Activated CD8-positive, alpha-beta T cell treated with anti-CD3 and anti-CD28 coated beads for 36 hours (primary cell): ENCODE data around the gene ISCA2. TPM values are rescaled to one million over a fixed set of nuclear protein-coding genes. Genes with fewer than 3 reads are reported as not detected.
"Not testable (repeated sequence)": the region's sequence is repeated elsewhere in the genome, so short reads cannot be mapped to it uniquely, and the experiment has no call there.

ENCODE experiments used
- ATAC-seq: fragments of 200-7000 bp; cut with Tn5 transposase; one replicate; pipeline ENCODE4 v1.10.0; 2021; ENCODE audit warnings: mild to moderate bottlenecking, moderate library complexity
- CTCF ChIA-PET: fragments of 350-600 bp; sonication (Branson Sonifier 250); formaldehyde crosslinking; loops from one replicate; lab custom pipeline; 2021; ENCODE audit warnings: antibody characterized with exemption; lab: Charles Lee
- POLR2A ChIA-PET: fragments of 350-600 bp; sonication (Branson Sonifier 250); formaldehyde crosslinking; loops from one replicate; lab custom pipeline; 2021; ENCODE audit warnings: antibody characterized with exemption; lab: Charles Lee
- DNase-seq: peaks from one replicate; pipeline ENCODE4 v3.0.0-alpha.2; 2020
- H3K27ac Mint-ChIP-seq: one replicate; pipeline ENCODE4 v1.8.0; 2021; ENCODE audit warnings: mild to moderate bottlenecking, mixed read lengths
- H3K27me3 Mint-ChIP-seq: one replicate; pipeline ENCODE4 v1.8.0; 2021; ENCODE audit warnings: mixed read lengths
- H3K36me3 Mint-ChIP-seq: one replicate; pipeline ENCODE4 v1.8.0; 2021; ENCODE audit warnings: low read depth, mixed read lengths
- H3K4me1 Mint-ChIP-seq: one replicate; pipeline ENCODE4 v1.8.0; 2021; ENCODE audit warnings: low read depth, mixed read lengths
- H3K4me3 Mint-ChIP-seq: one replicate; pipeline ENCODE4 v1.8.0; 2021; ENCODE audit warnings: mild to moderate bottlenecking, moderate library complexity, mixed read lengths
- H3K9me3 Mint-ChIP-seq: one replicate; pipeline ENCODE4 v1.8.0; 2021; ENCODE audit warnings: mixed read lengths
- intact Hi-C: fragments of 100-400 bp; cut with micrococcal nuclease; formaldehyde crosslinking; loops from one replicate; pipeline ENCODE4 v1.10.0; 2022
- total RNA-seq, 2 experiments: library from RNA; stranded (reverse); gene quantifications; one replicate each; pipeline ENCODE4 v1.2.3, GENCODE V29; 2021
- TF ChIP-seq, protein P1 (sequence below): fragments of 200-600 bp; IDR thresholded peaks from one replicate; pipeline ENCODE4 v1.8.0; 2022; ENCODE audit warnings: antibody characterized with exemption, mild to moderate bottlenecking

Gene ISCA2
- total RNA-seq, 2 experiments from 2014 or later: 29.1 to 31.7 TPM

DNA sequence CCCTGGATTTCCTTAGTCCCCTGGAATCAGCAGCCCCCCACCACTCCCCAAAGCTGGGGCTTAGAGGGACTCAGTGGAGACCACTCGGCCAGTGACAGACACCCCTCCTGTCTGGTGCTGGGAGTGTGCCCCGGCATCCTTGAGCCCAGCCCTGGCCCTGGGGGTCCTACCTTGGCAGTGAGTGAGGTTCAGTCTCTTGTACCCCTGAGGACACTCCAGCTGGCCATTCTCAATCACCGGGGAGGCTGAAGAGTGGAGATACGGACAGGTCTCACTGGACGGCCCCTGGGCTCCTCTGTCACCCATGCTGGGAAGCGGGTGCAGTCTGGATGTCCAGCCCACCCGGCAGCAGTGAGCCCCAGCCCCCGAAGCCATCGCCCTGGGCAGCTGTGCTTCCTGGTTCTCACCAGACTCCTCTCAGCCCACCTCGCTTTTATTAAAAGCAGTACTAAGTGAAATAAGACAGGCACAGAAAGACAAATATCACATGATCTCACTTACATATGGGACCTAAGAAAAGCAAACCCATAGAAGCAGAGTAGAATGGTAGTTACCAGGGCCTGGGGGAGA, 42.3 kb downstream of the ISCA2 start:
- ChIA-PET CTCF (no interaction called here), POLR2A (no interaction called here)

DNA sequence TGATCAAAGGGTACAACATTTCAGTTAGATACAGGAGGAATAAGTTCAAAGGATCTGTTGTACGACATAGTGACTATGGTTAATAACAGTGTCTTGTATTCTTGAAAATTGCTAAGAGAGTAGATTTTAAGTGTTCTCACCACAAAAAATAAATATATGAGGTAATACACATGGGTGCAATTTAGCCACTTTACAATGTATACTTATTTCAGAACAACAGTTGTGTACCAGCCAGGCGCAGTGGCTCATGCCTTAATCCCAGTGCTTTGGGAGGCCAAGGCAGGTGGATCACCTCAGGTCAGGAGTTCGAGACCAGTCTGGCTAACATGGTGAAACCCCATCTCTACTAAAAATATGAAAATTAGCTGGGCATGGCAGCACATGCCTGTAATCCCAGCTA, 42.8 kb downstream of the ISCA2 start:
- H3K27ac Mint-ChIP-seq, H3K27me3 Mint-ChIP-seq, ATAC-seq, CTCF ChIA-PET, intact Hi-C loops, H3K9me3 Mint-ChIP-seq, POLR2A ChIA-PET, H3K4me1 Mint-ChIP-seq, DNase-seq, H3K36me3 Mint-ChIP-seq, H3K4me3 Mint-ChIP-seq: not testable (repeated sequence)

More for the DNA sequence above, 42.3 kb downstream of the ISCA2 start:
- TF ChIP-seq, protein P1, sequence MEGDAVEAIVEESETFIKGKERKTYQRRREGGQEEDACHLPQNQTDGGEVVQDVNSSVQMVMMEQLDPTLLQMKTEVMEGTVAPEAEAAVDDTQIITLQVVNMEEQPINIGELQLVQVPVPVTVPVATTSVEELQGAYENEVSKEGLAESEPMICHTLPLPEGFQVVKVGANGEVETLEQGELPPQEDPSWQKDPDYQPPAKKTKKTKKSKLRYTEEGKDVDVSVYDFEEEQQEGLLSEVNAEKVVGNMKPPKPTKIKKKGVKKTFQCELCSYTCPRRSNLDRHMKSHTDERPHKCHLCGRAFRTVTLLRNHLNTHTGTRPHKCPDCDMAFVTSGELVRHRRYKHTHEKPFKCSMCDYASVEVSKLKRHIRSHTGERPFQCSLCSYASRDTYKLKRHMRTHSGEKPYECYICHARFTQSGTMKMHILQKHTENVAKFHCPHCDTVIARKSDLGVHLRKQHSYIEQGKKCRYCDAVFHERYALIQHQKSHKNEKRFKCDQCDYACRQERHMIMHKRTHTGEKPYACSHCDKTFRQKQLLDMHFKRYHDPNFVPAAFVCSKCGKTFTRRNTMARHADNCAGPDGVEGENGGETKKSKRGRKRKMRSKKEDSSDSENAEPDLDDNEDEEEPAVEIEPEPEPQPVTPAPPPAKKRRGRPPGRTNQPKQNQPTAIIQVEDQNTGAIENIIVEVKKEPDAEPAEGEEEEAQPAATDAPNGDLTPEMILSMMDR: no peak
- ATAC-seq: no peak
- H3K4me3 Mint-ChIP-seq: no peak overlapping the region
- H3K9me3 Mint-ChIP-seq: no peaks in the 10 kb centered on the region
- H3K4me1 Mint-ChIP-seq: peaks cover 2% of the 10 kb centered on the region
- no peaks in the 10 kb centered on the region for H3K27me3 Mint-ChIP-seq
- no peak overlapping the region for H3K27ac Mint-ChIP-seq
- intact Hi-C loops: no loop called here
- H3K36me3 Mint-ChIP-seq: no peaks in the 10 kb centered on the region
- DNase-seq: no peak

DNA sequence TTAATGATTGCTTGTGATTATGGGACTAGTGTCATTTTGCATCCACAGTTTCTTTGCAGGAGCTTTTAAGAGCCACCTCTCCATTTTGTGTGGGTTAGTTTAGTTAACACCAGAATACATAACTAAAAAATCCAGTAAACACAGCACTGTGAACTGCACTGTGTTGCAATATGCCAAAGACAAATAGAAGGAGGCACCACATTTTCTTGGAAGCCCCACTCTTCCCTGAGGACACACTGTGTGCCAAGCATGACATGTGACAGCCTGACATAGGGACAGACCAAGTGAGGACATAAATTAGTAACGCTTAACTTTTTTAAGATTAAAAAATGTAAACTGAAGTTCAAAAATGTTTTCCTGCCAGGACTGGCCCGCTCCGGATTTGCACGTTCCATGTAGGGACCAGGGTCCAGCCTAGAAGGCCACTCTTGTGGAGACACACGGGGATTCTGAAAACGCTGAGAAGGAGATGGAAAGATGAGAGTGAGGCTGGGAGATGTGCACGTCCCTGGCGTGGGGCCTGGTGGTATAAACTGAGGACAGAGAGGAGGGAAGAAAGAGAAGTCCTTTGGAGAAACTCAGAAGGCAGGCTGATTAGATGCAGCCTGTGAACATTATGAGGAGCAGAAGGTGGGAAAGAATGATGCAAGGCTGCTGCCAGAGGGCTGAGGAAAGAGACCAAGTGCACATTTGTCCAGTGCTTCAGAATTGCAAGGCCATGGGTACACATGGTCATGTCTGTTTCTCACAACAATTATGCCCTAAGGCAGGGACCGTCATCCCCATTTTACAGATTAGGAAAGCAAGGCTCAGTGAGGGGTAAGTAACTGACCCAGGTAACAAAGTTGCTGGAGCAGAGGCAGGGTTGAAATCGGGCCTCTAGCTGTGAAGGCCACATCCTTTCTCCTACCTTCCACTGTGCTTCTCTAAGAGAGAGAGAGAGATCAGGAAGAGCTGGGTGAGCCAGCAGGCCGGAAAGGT, 45.1 kb downstream of the ISCA2 start:
- intact Hi-C loops: no loop called here
- POLR2A ChIA-PET: interaction anchor here (0.6 kb wide), 1 partner anchor 263 kb away, joined by 3 read pairs; no protein-coding TSS in a partner anchor
- Mint-ChIP-seq H3K4me3 (no peak overlapping the region), H3K27ac (no peak overlapping the region), H3K9me3 (no peaks in the 10 kb centered on the region), H3K4me1 (no peaks in the 10 kb centered on the region), H3K36me3 (no peaks in the 10 kb centered on the region), H3K27me3 (no peaks in the 10 kb centered on the region)
- TF ChIP-seq, protein P1: no peak
- no peak for DNase-seq
- CTCF ChIA-PET: interaction anchor here (1.0 kb wide), 1 partner anchor 20 kb away, joined by 3 read pairs; no protein-coding TSS in a partner anchor
- no peak for ATAC-seq

DNA sequence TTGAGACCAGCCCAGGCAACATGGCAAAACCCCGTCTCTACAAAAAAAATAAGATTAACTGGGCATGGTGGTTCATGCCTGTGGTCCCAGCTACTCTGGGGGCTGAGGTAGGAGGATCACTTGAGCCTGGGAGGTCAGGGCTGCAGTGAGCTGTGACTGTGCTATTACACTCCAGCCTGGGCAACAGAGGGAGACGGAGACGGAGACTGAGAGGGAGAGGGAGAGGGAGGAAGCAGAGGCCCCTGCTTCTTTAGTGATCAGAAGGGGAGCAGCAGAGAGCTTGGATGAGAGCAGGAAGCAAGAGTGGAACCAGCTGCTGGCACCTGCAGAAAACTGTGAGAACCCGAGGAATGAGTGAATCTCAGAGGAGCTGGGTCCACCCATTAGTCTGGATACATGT, 45.9 kb downstream of the ISCA2 start:
- ATAC-seq (no peak), DNase-seq (no peak)
- H3K4me1 Mint-ChIP-seq: no peaks in the 10 kb centered on the region
- ChIA-PET CTCF (no interaction called here), POLR2A (interaction anchor here (0.6 kb wide), 1 partner anchor 262 kb away, joined by 3 read pairs; no protein-coding TSS in a partner anchor)
- H3K4me3 Mint-ChIP-seq: no peak overlapping the region
- H3K27ac Mint-ChIP-seq: no peak overlapping the region
- H3K9me3 Mint-ChIP-seq: no peaks in the 10 kb centered on the region
- intact Hi-C loops: no loop called here
- TF ChIP-seq, protein P1: no peak
- no peaks in the 10 kb centered on the region for H3K27me3 Mint-ChIP-seq
- H3K36me3 Mint-ChIP-seq: no peaks in the 10 kb centered on the region

DNA sequence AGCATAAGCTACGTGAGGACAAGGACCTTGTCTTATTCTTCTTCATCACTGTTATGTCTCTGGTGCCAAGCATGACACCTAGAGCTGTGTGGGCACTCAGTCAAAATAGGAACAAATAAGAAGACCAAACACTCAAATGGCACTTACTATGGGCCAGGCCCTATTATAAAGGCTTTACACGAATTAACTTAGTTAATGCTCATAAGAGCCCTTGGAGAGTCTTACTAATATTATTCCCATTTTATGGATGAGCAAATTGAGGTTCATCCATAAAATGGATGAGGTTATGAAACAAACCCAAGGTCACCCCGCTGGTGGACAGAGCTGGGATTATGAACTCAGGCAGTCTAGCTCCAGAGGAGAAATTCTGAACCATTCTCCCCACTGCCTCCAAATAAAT, 47.7 kb downstream of the ISCA2 start:
- Mint-ChIP-seq H3K9me3 (no peaks in the 10 kb centered on the region), H3K4me1 (no peaks in the 10 kb centered on the region), H3K36me3 (no peaks in the 10 kb centered on the region), H3K27me3 (no peaks in the 10 kb centered on the region), H3K27ac (no peak overlapping the region), H3K4me3 (no peak overlapping the region)
- ATAC-seq: no peak
- ChIA-PET POLR2A (interaction anchor here (0.6 kb wide), 1 partner anchor 113 kb away, joined by 3 read pairs; no protein-coding TSS in a partner anchor), CTCF (interaction anchor here (1.6 kb wide), 1 partner anchor 71 kb away, joined by 3 read pairs; the partner anchor contains the start of gene LTBP2)
- DNase-seq: no peak
- intact Hi-C loops: no loop called here
- TF ChIP-seq, protein P1: no peak
